Natural killer cell treated with Interleukin-12 subunit alpha and Interleukin-12 subunit beta and Interleukin-15 and Interleukin-18, amount 100 ng/mL, for 72 hours (primary cell): ENCODE results near the gene ADAMTS14. TPM values are rescaled to one million over a fixed set of nuclear protein-coding genes. Genes with fewer than 3 reads are reported as not detected.
"Not testable (repeated sequence)": the region's sequence is repeated elsewhere in the genome, so short reads cannot be mapped to it uniquely, and the experiment has no call there.

Source experiments
- ATAC-seq, 2 donors: fragments of 150-1000 bp; cut with Tn5 transposase in 1 of 2; sonication (Bioruptor Pico), chemical (Tn5 transposase) in 1 of 2; 2 replicates each; pipeline ENCODE4 v1.10.0; 2021
- DNase-seq: peaks from one replicate; pipeline ENCODE4 v3.0.0; 2022; ENCODE audit warnings: low spot score
- H3K27ac Mint-ChIP-seq, 2 donors: 1 replicate in 1 of 2; 2 replicates in 1 of 2; pipeline ENCODE4 v1.8.0; 2022; ENCODE audit warnings: mixed read lengths in 2 of 2, mild to moderate bottlenecking in 1 of 2, moderate library complexity in 1 of 2
- H3K27me3 Mint-ChIP-seq, 2 donors: 1 replicate in 1 of 2; 2 replicates in 1 of 2; pipeline ENCODE4 v1.8.0; 2022; ENCODE audit warnings: mixed read lengths in 2 of 2
- H3K36me3 Mint-ChIP-seq: one replicate; pipeline ENCODE4 v1.8.0; 2022; ENCODE audit warnings: mixed read lengths
- H3K4me1 Mint-ChIP-seq, 2 donors: 1 replicate in 1 of 2; 2 replicates in 1 of 2; pipeline ENCODE4 v1.8.0; 2022; ENCODE audit warnings: low read depth in 2 of 2, mixed read lengths in 2 of 2, mild to moderate bottlenecking in 1 of 2
- H3K4me3 Mint-ChIP-seq: one replicate; pipeline ENCODE4 v1.8.0; 2022; ENCODE audit warnings: mixed read lengths
- H3K9me3 Mint-ChIP-seq: 2 replicates; pipeline ENCODE4 v1.8.0; 2022; ENCODE audit warnings: mixed read lengths
- total RNA-seq, 2 donors: library from RNA; stranded (reverse); gene quantifications; one replicate each; pipeline ENCODE4 v1.2.3, GENCODE V29; 2022

The ADAMTS14 gene
- total RNA-seq, 2 donors from 2014 or later: 0.07 to 0.61 TPM

GRCh38 chr10:70756700-70757360, 84.5 kb downstream of the ADAMTS14 start:
- Mint-ChIP-seq H3K36me3 (no peaks in the 10 kb centered on the region), H3K9me3 (no peaks in the 10 kb centered on the region), H3K27me3 (no peaks in the 10 kb centered on the region), H3K4me1 (peaks cover 10 to 14% of the 10 kb centered on the region in 2 donors), H3K27ac (peak overlapping the region in 1 of 2 donors; percentile 31), H3K4me3 (no peak overlapping the region)
- ATAC-seq (no peak), DNase-seq (no peak)

GRCh38 chr10:70757856-70758255, 85.5 kb downstream of the ADAMTS14 start:
- ATAC-seq: no peak
- Mint-ChIP-seq H3K36me3 (no peaks in the 10 kb centered on the region), H3K27me3 (no peaks in the 10 kb centered on the region), H3K4me3 (no peak overlapping the region), H3K9me3 (no peaks in the 10 kb centered on the region), H3K4me1 (peaks cover 10 to 18% of the 10 kb centered on the region in 2 donors), H3K27ac (no peak overlapping the region)
- DNase-seq: no peak

GRCh38 chr10:70758757-70759514, 86.6 kb downstream of the ADAMTS14 start:
- Mint-ChIP-seq H3K27me3 (no peaks in the 10 kb centered on the region), H3K36me3 (no peaks in the 10 kb centered on the region), H3K27ac (peak overlapping the region; percentile 20 to 58), H3K4me3 (no peak overlapping the region), H3K4me1 (peaks cover 10 to 19% of the 10 kb centered on the region in 2 donors), H3K9me3 (no peaks in the 10 kb centered on the region)
- ATAC-seq (peak; percentile 63), DNase-seq (peak; percentile 69)

- Mint-ChIP-seq H3K4me1 (peaks cover 10 to 14% of the 10 kb centered on the region in 2 donors), H3K27ac (no peak overlapping the region), H3K4me3 (no peak overlapping the region), H3K36me3 (no peaks in the 10 kb centered on the region), H3K27me3 (no peaks in the 10 kb centered on the region), H3K9me3 (no peaks in the 10 kb centered on the region)
- ATAC-seq: no peak
- peak; percentile 42 for DNase-seq
These were observed 87.5 kb downstream of the ADAMTS14 start for GRCh38 chr10:70759781-70760180.

- Mint-ChIP-seq H3K36me3 (peaks cover 5% of the 10 kb centered on the region), H3K4me1 (peaks cover 10 to 14% of the 10 kb centered on the region in 2 donors), H3K27me3 (no peaks in the 10 kb centered on the region), H3K4me3 (no peak overlapping the region), H3K27ac (no peak overlapping the region), H3K9me3 (no peaks in the 10 kb centered on the region)
- ATAC-seq (no peak), DNase-seq (peak; percentile 60)
These were observed 88.0 kb downstream of the ADAMTS14 start for GRCh38 chr10:70760271-70760787.

- ATAC-seq: no peak
- H3K27me3 Mint-ChIP-seq: no peaks in the 10 kb centered on the region
- H3K36me3 Mint-ChIP-seq: peaks cover 6% of the 10 kb centered on the region
- peak overlapping the region in 1 of 2 donors; percentile 27 for H3K27ac Mint-ChIP-seq
- no peaks in the 10 kb centered on the region for H3K9me3 Mint-ChIP-seq
- peak; percentile 56 for DNase-seq
- peaks cover 10 to 14% of the 10 kb centered on the region in 2 donors for H3K4me1 Mint-ChIP-seq
- H3K4me3 Mint-ChIP-seq: no peak overlapping the region
These were observed 88.8 kb downstream of the ADAMTS14 start for GRCh38 chr10:70761031-70761601.

- DNase-seq (peak; percentile 25), ATAC-seq (no peak)
- Mint-ChIP-seq H3K36me3 (peaks cover 6% of the 10 kb centered on the region), H3K9me3 (no peaks in the 10 kb centered on the region), H3K4me1 (peaks cover 10 to 14% of the 10 kb centered on the region in 2 donors), H3K27ac (peak overlapping the region in 1 of 2 donors; percentile 27), H3K27me3 (no peaks in the 10 kb centered on the region), H3K4me3 (no peak overlapping the region)
These were observed 89.5 kb downstream of the ADAMTS14 start for GRCh38 chr10:70761727-70762350.

- peak; percentile 39 for DNase-seq
- no peak for ATAC-seq
- H3K4me3 Mint-ChIP-seq: no peak overlapping the region
- H3K27ac Mint-ChIP-seq: no peak overlapping the region
- peaks cover 6% of the 10 kb centered on the region for H3K36me3 Mint-ChIP-seq
- H3K4me1 Mint-ChIP-seq: peaks cover 10 to 14% of the 10 kb centered on the region in 2 donors
- H3K9me3 Mint-ChIP-seq: no peaks in the 10 kb centered on the region
- H3K27me3 Mint-ChIP-seq: no peaks in the 10 kb centered on the region
These were observed 90.3 kb downstream of the ADAMTS14 start for GRCh38 chr10:70762441-70763175.

GRCh38 chr10:70763567-70763966, 91.3 kb downstream of the ADAMTS14 start:
- DNase-seq (peak; percentile 18), ATAC-seq (no peak)
- H3K4me3 Mint-ChIP-seq: no peak overlapping the region
- H3K27ac Mint-ChIP-seq: no peak overlapping the region
- H3K4me1 Mint-ChIP-seq: peaks cover 9 to 13% of the 10 kb centered on the region in 2 donors
- H3K27me3 Mint-ChIP-seq: no peaks in the 10 kb centered on the region
- H3K9me3 Mint-ChIP-seq: no peaks in the 10 kb centered on the region
- H3K36me3 Mint-ChIP-seq: peaks cover 6% of the 10 kb centered on the region

- Mint-ChIP-seq H3K36me3 (peaks cover 6% of the 10 kb centered on the region), H3K9me3 (no peaks in the 10 kb centered on the region), H3K4me3 (no peak overlapping the region), H3K27ac (no peak overlapping the region), H3K4me1 (peaks cover 0 to 5% of the 10 kb centered on the region in 2 donors), H3K27me3 (no peaks in the 10 kb centered on the region)
- ATAC-seq: no peak
- peak; percentile 35 for DNase-seq
These were observed 93.7 kb downstream of the ADAMTS14 start for GRCh38 chr10:70765794-70766594.

GRCh38 chr10:70768026-70768685, 95.8 kb downstream of the ADAMTS14 start:
- peak; percentile 12 for DNase-seq
- not testable (repeated sequence) for H3K9me3 Mint-ChIP-seq

GRCh38 chr10:70769121-70769520, 96.8 kb downstream of the ADAMTS14 start:
- H3K36me3 Mint-ChIP-seq: peaks cover 6% of the 10 kb centered on the region
- H3K4me3 Mint-ChIP-seq: no peak overlapping the region
- ATAC-seq: no peak
- H3K27me3 Mint-ChIP-seq: no peaks in the 10 kb centered on the region
- H3K27ac Mint-ChIP-seq: no peak overlapping the region
- no peak for DNase-seq
- H3K9me3 Mint-ChIP-seq: no peaks in the 10 kb centered on the region
- no peaks in the 10 kb centered on the region for H3K4me1 Mint-ChIP-seq

More at GRCh38 chr10:70768026-70768685, 95.8 kb downstream of the ADAMTS14 start:
- not testable (repeated sequence) for ATAC-seq, H3K36me3 Mint-ChIP-seq, H3K27me3 Mint-ChIP-seq, H3K4me3 Mint-ChIP-seq, H3K4me1 Mint-ChIP-seq, H3K27ac Mint-ChIP-seq
